PC-3 (cell line): ENCODE measurements around the gene CCNB1. TPM values are rescaled to one million over a fixed set of nuclear protein-coding genes. Genes with fewer than 3 reads are reported as not detected.

Experiments
- ATAC-seq: fragments of 200-7000 bp; cut with Tn5 transposase; 2 replicates; pipeline ENCODE4 v1.9.1; 2020; ENCODE audit warnings: mild to moderate bottlenecking, moderate library complexity
- BruUV-seq: library from RNA; stranded (reverse); fragments of 400-500 nt; replicated peaks from 2 replicates; lab custom pipeline; 2021; lab: Mats Ljungman, UMichigan
- CTCF ChIA-PET: fragments of 300-600 bp; sonication (Branson Sonifier 250); formaldehyde crosslinking; loops from one replicate; lab custom pipeline; 2022; ENCODE audit warnings: antibody characterized with exemption; lab: Charles Lee
- POLR2A ChIA-PET: fragments of 300-600 bp; sonication (Branson Sonifier 250); formaldehyde crosslinking; loops from one replicate; lab custom pipeline; 2022; ENCODE audit warnings: antibody characterized with exemption; ENCODE audit not compliant: unreplicated experiment; lab: Charles Lee
- DNase-seq: peaks from one replicate; pipeline ENCODE4 v3.0.0-alpha.2; 2015
- H2AFZ ChIP-seq: fragments of 300-600 bp; sonication (generic); 2 replicates; pipeline ENCODE4 v1.6.0; 2016; ENCODE audit warnings: antibody characterized with exemption, low read length
- H3F3A ChIP-seq: fragments of 300-600 bp; sonication (generic); one replicate; pipeline ENCODE4 v1.6.0; 2017; ENCODE audit warnings: antibody characterized with exemption, low read length, control low read depth, mild to moderate bottlenecking; ENCODE audit not compliant: unreplicated experiment
- H3K27ac ChIP-seq: fragments of 300-600 bp; sonication (generic); 2 replicates; pipeline ENCODE4 v1.5.1; 2016; ENCODE audit warnings: mild to moderate bottlenecking, low read length
- H3K27me3 ChIP-seq: fragments of 300-600 bp; sonication (generic); 2 replicates; pipeline ENCODE4 v1.6.1; 2016; ENCODE audit warnings: low read length, mixed read lengths
- H3K36me3 ChIP-seq: fragments of 300-600 bp; sonication (generic); 2 replicates; pipeline ENCODE4 v1.6.1; 2016; ENCODE audit warnings: low read depth, mixed run types, low read length, mixed read lengths
- H3K4me1 ChIP-seq: fragments of 300-600 bp; sonication (generic); 2 replicates; pipeline ENCODE4 v1.5.1; 2016; ENCODE audit warnings: low read length; ENCODE audit not compliant: insufficient read depth
- H3K4me2 ChIP-seq: fragments of 300-600 bp; sonication (generic); 2 replicates; pipeline ENCODE4 v1.6.0; 2016; ENCODE audit warnings: low read length
- H3K4me3 ChIP-seq: fragments of 300-600 bp; sonication (generic); 2 replicates; pipeline ENCODE4 v1.5.1; 2016; ENCODE audit warnings: mild to moderate bottlenecking, low read length, mixed read lengths
- H3K79me2 ChIP-seq: fragments of 300-600 bp; sonication (generic); 2 replicates; pipeline ENCODE4 v1.6.1; 2017; ENCODE audit warnings: low read length, mixed read lengths
- H3K9ac ChIP-seq: fragments of 300-600 bp; sonication (generic); 2 replicates; pipeline ENCODE4 v1.6.0; 2016; ENCODE audit warnings: mild to moderate bottlenecking, low read length
- H3K9me2 ChIP-seq: fragments of 300-600 bp; sonication (generic); replicated peaks from 2 replicates; pipeline ENCODE4 v1.6.1; 2016; ENCODE audit warnings: mixed run types, low read length, mixed read lengths
- H3K9me3 ChIP-seq: fragments of 300-600 bp; sonication (generic); 2 replicates; pipeline ENCODE4 v1.6.1; 2016; ENCODE audit warnings: low read length, mixed read lengths
- H4K20me1 ChIP-seq: fragments of 300-600 bp; sonication (generic); 2 replicates; pipeline ENCODE4 v1.6.1; 2016; ENCODE audit warnings: low read length, mixed read lengths
- CTCF ChIP-seq: fragments of 300-600 bp; sonication (generic); conservative IDR thresholded peaks from 2 replicates; pipeline ENCODE4 v1.5.1; 2017; ENCODE audit warnings: antibody characterized with exemption, low read depth, mild to moderate bottlenecking, low read length
- EZH2 ChIP-seq: fragments of 300-600 bp; sonication (generic); IDR thresholded peaks from one replicate; pipeline ENCODE4 v1.6.1; 2017; ENCODE audit warnings: antibody characterized with exemption, mild to moderate bottlenecking, low read length; ENCODE audit not compliant: unreplicated experiment
- EZH2phosphoT487 ChIP-seq: fragments of 300-600 bp; sonication (generic); IDR thresholded peaks from 2 replicates; pipeline ENCODE4 v1.6.1; 2018; ENCODE audit warnings: mild to moderate bottlenecking, antibody characterized with exemption, low read length, borderline replicate concordance
- intact Hi-C: fragments of 100-400 bp; cut with micrococcal nuclease; formaldehyde crosslinking; loops from 2 replicates; pipeline ENCODE4 v1.9.0; 2023
- total RNA-seq: library from RNA; depleted of rRNA; stranded (reverse); fragments of >200 nt; gene quantifications from 2 replicates; pipeline ENCODE4 v1.2.3, GENCODE V29; 2014

Gene CCNB1
- total RNA-seq, 1 experiment from 2014 or later = 185 TPM

- H3K79me2 ChIP-seq = no peaks in the 10 kb centered on the region
- H3K27me3 ChIP-seq = no peaks in the 10 kb centered on the region
- H3F3A ChIP-seq = no peaks in the 10 kb centered on the region
- no peaks in the 10 kb centered on the region for H4K20me1 ChIP-seq
- H3K4me2 ChIP-seq = no peak overlapping the region
- no peak overlapping the region for H3K27ac ChIP-seq
- intact Hi-C loops = no loop called here
- no peak for DNase-seq
- H3K9me2 ChIP-seq = no peaks in the 10 kb centered on the region
- BruUV-seq = no TSS peak
- no peaks in the 10 kb centered on the region for H3K9me3 ChIP-seq
- ChIA-PET POLR2A (no interaction called here), CTCF (no interaction called here)
- no peak overlapping the region for H2AFZ ChIP-seq
- no peak overlapping the region for H3K4me3 ChIP-seq
- no peaks in the 10 kb centered on the region for H3K4me1 ChIP-seq
- H3K36me3 ChIP-seq = no peaks in the 10 kb centered on the region
- TF ChIP-seq CTCF = no peak
- no peak for TF ChIP-seq EZH2
- no peak for TF ChIP-seq EZH2phosphoT487
- ATAC-seq = no peak
- H3K9ac ChIP-seq = no peak overlapping the region
These were observed 10.5 kb upstream of the CCNB1 start for GRCh38 chr5:69156456-69156855.

- Histone ChIP-seq H3K9ac (no peak overlapping the region), H3K4me2 (no peak overlapping the region), H2AFZ (no peak overlapping the region), H3K27me3 (no peaks in the 10 kb centered on the region), H4K20me1 (no peaks in the 10 kb centered on the region), H3F3A (no peaks in the 10 kb centered on the region), H3K27ac (no peak overlapping the region), H3K36me3 (no peaks in the 10 kb centered on the region), H3K4me3 (no peak overlapping the region), H3K9me2 (no peaks in the 10 kb centered on the region), H3K79me2 (no peaks in the 10 kb centered on the region), H3K4me1 (no peaks in the 10 kb centered on the region), H3K9me3 (no peaks in the 10 kb centered on the region)
- TF ChIP-seq EZH2phosphoT487 = no peak
- no peak for TF ChIP-seq CTCF
- TF ChIP-seq EZH2 = no peak
- DNase-seq (no peak), ATAC-seq (no peak)
- CTCF ChIA-PET = no interaction called here
- POLR2A ChIA-PET = no interaction called here
- BruUV-seq = no TSS peak
- intact Hi-C loops = no loop called here
These were observed 8.9 kb upstream of the CCNB1 start for GRCh38 chr5:69158039-69158438.

GRCh38 chr5:69160651-69161050 is 6.3 kb upstream of the CCNB1 start:
- no peak for DNase-seq
- Histone ChIP-seq H3K9me3 (no peaks in the 10 kb centered on the region), H2AFZ (no peak overlapping the region), H3K36me3 (no peaks in the 10 kb centered on the region), H3K4me1 (no peaks in the 10 kb centered on the region), H3F3A (no peaks in the 10 kb centered on the region), H3K4me2 (no peak overlapping the region), H3K4me3 (no peak overlapping the region), H3K79me2 (no peaks in the 10 kb centered on the region), H3K27me3 (no peaks in the 10 kb centered on the region), H3K27ac (no peak overlapping the region), H3K9ac (no peak overlapping the region), H3K9me2 (no peaks in the 10 kb centered on the region), H4K20me1 (no peaks in the 10 kb centered on the region)
- ChIA-PET POLR2A (no interaction called here), CTCF (no interaction called here)
- no peak for ATAC-seq
- BruUV-seq = no TSS peak
- no peak for TF ChIP-seq EZH2phosphoT487
- no peak for TF ChIP-seq EZH2
- TF ChIP-seq CTCF = no peak
- intact Hi-C loops = loop anchor here (10.0 kb wide), 1 partner anchor 66 kb away; the partner anchor contains the start of gene SLC30A5
